Measurements from ENCODE around the gene FHOD3. TPM values are rescaled to one million over a fixed set of nuclear protein-coding genes. Genes with fewer than 3 reads are reported as not detected.

FHOD3 gene
- total and polyA plus RNA-seq, 2 donors (not counting 1 experiment from before 2014, with no cell fraction given), result not detected

GRCh38 chr18:36455931-36456330 is 158.4 kb downstream of the FHOD3 start:
- Histone ChIP-seq H2AFZ (ENCODE audit: insufficient read depth, low read depth, low read length, poor library complexity, severe bottlenecking) (no peak overlapping the region), H3K4me2 (replicated peaks; ENCODE audit: low read depth, low read length, poor library complexity, severe bottlenecking) (no peak overlapping the region), H3K9me3 (ENCODE audit: control extremely low read depth in 1 of 3, control insufficient read depth in 2 of 3, insufficient read depth in 1 of 3, low read length in 2 of 3) (no peaks in the 10 kb centered on the region), H3K4me3 (ENCODE audit: control extremely low read depth in 1 of 5, extremely low read depth in 1 of 5, insufficient read depth in 1 of 5, low read depth in 2 of 5, low read length in 4 of 5) (no peak overlapping the region), H4K20me1 (ENCODE audit: control insufficient read depth, insufficient read depth, low read length, poor library complexity, severe bottlenecking) (no peaks in the 10 kb centered on the region), H3K9ac (ENCODE audit: low read length) (no peak overlapping the region), H3K36me3 (replicated peaks in 1 of 2; ENCODE audit: control extremely low read depth in 1 of 2, control insufficient read depth in 1 of 2, extremely low read depth in 1 of 2, insufficient read depth in 2 of 2, low read length in 1 of 2) (no peaks in the 10 kb centered on the region), H3K79me2 (ENCODE audit: control insufficient read depth, insufficient read depth, low read length) (no peaks in the 10 kb centered on the region), H3K27me3 (replicated peaks in 1 of 4; ENCODE audit: control extremely low read depth in 1 of 4, control insufficient read depth in 3 of 4, insufficient read depth in 4 of 4, low read length in 3 of 4) (no peaks in the 10 kb centered on the region), H3K27ac (ENCODE audit: low read length in 2 of 2) (no peak overlapping the region), H3K4me1 (ENCODE audit: control insufficient read depth in 2 of 2, insufficient read depth in 2 of 2, low read length in 2 of 2) (no peaks in the 10 kb centered on the region)
- TF ChIP-seq CTCF (IDR thresholded peaks at IDR 0.05), result no peak
- TF ChIP-seq EZH2 (IDR thresholded peaks at IDR 0.05; ENCODE audit: borderline replicate concordance, insufficient read depth, low read depth, low read length, poor library complexity, severe bottlenecking), result no peak
- POLR2A ChIA-PET, result no interaction called here
- Mint-ChIP-seq H3K27me3 (peaks cover 6% of the 10 kb centered on the region), H3K27ac (no peak overlapping the region), H3K9me3 (ENCODE audit: insufficient read depth) (no peaks in the 10 kb centered on the region), H3K4me1 (no peaks in the 10 kb centered on the region), H3K4me3 (no peak overlapping the region)
- 94% methylated on average over 2 of the region's 4 CpGs for WGBS (ENCODE audit: insufficient coverage)
- ATAC-seq (ENCODE audit: low read depth) (no peak), DNase-seq (no peak)
- intact Hi-C loops (cut with micrococcal nuclease), result no loop called here
- CTCF ChIA-PET, result no interaction called here

GRCh38 chr18:36456622-36457021 is 159.1 kb downstream of the FHOD3 start:
- no peak overlapping the region for H3K27ac ChIP-seq (ENCODE audit: low read length in 2 of 2)
- peaks cover 6% of the 10 kb centered on the region for H3K27me3 Mint-ChIP-seq
- H3K4me3 Mint-ChIP-seq, result no peak overlapping the region
- no peak overlapping the region for H3K27ac Mint-ChIP-seq
- H3K4me1 Mint-ChIP-seq, result no peaks in the 10 kb centered on the region
- no peaks in the 10 kb centered on the region for H3K9me3 Mint-ChIP-seq (ENCODE audit: insufficient read depth)
- H2AFZ ChIP-seq (ENCODE audit: insufficient read depth, low read depth, low read length, poor library complexity, severe bottlenecking), result no peak overlapping the region
- H3K79me2 ChIP-seq (ENCODE audit: control insufficient read depth, insufficient read depth, low read length), result no peaks in the 10 kb centered on the region
- intact Hi-C loops (cut with micrococcal nuclease), result no loop called here
- no peaks in the 10 kb centered on the region for H3K4me1 ChIP-seq (ENCODE audit: control insufficient read depth in 2 of 2, insufficient read depth in 2 of 2, low read length in 2 of 2)
- H3K4me2 ChIP-seq (replicated peaks; ENCODE audit: low read depth, low read length, poor library complexity, severe bottlenecking), result no peak overlapping the region
- 64% methylated on average over 1 of the region's 1 CpG for WGBS (ENCODE audit: insufficient coverage)
- ChIA-PET POLR2A (no interaction called here), CTCF (no interaction called here)
- no peak overlapping the region for H3K9ac ChIP-seq (ENCODE audit: low read length)
- no peak for ATAC-seq (ENCODE audit: low read depth)
- H3K36me3 ChIP-seq (replicated peaks in 1 of 2; ENCODE audit: control extremely low read depth in 1 of 2, control insufficient read depth in 1 of 2, extremely low read depth in 1 of 2, insufficient read depth in 2 of 2, low read length in 1 of 2), result no peaks in the 10 kb centered on the region
- H3K4me3 ChIP-seq (ENCODE audit: control extremely low read depth in 1 of 5, extremely low read depth in 1 of 5, insufficient read depth in 1 of 5, low read depth in 2 of 5, low read length in 4 of 5), result no peak overlapping the region
- no peaks in the 10 kb centered on the region for H3K27me3 ChIP-seq (replicated peaks in 1 of 4; ENCODE audit: control extremely low read depth in 1 of 4, control insufficient read depth in 3 of 4, insufficient read depth in 4 of 4, low read length in 3 of 4)
- DNase-seq, result no peak
- H4K20me1 ChIP-seq (ENCODE audit: control insufficient read depth, insufficient read depth, low read length, poor library complexity, severe bottlenecking), result no peaks in the 10 kb centered on the region
- TF ChIP-seq EZH2 (IDR thresholded peaks at IDR 0.05; ENCODE audit: borderline replicate concordance, insufficient read depth, low read depth, low read length, poor library complexity, severe bottlenecking) (no peak), CTCF (IDR thresholded peaks at IDR 0.05) (no peak)
- no peaks in the 10 kb centered on the region for H3K9me3 ChIP-seq (ENCODE audit: control extremely low read depth in 1 of 3, control insufficient read depth in 2 of 3, insufficient read depth in 1 of 3, low read length in 2 of 3)

Data from B cell (primary cell).